GM21515 (cell line): ENCODE data around the gene RAB8B.

ENCODE experiments used
- ATAC-seq: cut with Tn5 transposase; IDR thresholded peaks from one replicate; pipeline ENCODE4 v1.9.1; 2021; ENCODE audit not compliant: unreplicated experiment

The RAB8B gene

DNA sequence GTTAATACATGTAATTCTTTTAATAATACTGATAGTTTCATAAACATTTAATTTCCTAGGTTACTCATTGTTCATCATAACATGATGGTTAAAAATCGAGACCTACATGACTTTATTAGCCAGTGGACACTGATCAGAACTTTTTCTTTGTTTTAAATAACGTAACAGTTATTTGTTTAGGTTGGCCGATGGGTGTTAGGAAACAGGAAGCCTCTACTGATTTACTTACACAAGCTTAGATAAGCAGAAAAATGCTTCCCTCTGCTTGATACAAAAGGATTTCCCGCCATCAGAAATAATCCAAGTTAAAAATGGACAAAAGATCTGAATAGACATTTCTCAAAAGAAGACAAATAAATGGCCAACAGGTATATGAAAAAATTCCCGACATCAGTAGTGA, 71.4 kb downstream of the RAB8B start:
- no peak for ATAC-seq

DNA sequence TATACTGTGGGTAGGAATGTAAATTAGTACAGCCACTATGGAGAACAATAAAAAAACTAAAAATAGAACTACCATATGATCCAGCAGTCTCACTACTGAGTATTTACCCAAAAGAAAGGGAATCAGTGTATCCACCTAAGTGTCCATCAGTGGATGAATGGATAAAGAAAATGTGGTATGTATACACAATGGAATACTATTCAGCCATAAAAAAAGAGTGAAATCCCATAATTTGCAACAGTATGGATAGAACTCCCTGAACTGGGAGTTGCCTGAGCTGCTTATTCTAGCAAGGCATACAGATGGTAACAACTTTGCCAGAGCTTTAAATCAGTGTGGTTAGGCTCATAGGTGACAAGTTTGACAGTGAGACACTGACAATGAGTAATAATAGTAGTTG, 71.9 kb downstream of the RAB8B start:
- no peak for ATAC-seq

- no peak for ATAC-seq
Observed at GRCh38 chr15:63263519-63263918, 74.1 kb downstream of the RAB8B start.

- no peak for ATAC-seq
Observed at GRCh38 chr15:63264688-63265293, 75.4 kb downstream of the RAB8B start.

GRCh38 chr15:63274427-63274826, 85.0 kb downstream of the RAB8B start:
- ATAC-seq: no peak

DNA sequence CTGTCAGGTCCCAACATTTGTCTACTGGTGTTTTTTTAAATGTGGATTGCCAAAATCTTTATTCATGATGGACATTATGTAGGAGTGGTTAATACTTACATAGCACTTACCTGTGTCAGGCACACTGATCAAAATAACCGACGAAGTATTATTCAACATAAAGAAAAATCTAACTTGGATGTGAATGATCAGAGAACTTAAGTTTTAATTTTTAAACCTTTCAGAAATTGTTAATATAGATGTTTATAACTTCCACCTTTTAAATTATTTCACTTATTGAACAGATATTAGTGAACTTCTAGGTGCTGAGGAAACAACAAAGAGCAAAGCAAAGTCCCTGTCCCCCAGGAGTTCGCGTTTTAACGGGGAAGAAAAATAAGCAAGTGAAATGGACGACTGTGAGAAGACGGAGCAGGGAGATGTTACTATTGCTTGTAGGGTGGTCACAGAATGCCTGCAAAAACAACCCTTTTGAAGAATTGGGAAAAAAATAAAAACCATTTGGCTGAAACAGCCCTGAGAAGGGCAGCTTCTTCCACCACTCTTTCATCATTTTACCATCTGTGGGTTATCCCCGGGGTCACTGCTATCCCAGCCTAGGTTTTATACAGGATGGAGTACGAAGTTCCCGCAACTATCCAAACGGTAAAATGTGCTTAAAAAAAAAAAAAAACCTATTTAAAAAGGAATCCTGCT, 87.1 kb downstream of the RAB8B start:
- no peak for ATAC-seq

- ATAC-seq: peak; percentile 82
Observed at GRCh38 chr15:63277038-63277892, 87.9 kb downstream of the RAB8B start, which contains the start of gene APH1B. APH1B (plus strand) TSS chr15:63277605; CDS start chr15:63277624, 19 bp downstream.

GRCh38 chr15:63277893-63278456, 88.6 kb downstream of the RAB8B start:
- ATAC-seq: no peak

DNA sequence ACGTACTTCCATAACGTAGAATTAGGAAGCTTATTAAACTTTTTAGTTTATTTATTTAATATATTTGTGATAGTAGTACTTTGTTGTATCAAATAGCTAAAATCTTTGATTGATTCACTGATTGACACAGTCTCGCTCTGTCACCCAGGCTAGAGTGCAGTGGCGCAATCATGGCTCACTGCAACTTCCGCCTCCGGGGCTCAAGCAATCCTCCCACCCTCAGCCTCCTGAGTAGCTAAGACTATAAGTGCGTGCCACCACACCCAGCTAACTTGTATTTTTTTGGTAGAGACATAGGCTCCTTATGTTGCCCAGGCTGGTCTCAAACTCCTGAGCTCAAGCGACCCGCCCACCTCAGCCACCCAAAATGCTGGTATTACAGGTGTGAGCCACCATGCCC, 93.7 kb downstream of the RAB8B start:
- ATAC-seq: no peak

DNA sequence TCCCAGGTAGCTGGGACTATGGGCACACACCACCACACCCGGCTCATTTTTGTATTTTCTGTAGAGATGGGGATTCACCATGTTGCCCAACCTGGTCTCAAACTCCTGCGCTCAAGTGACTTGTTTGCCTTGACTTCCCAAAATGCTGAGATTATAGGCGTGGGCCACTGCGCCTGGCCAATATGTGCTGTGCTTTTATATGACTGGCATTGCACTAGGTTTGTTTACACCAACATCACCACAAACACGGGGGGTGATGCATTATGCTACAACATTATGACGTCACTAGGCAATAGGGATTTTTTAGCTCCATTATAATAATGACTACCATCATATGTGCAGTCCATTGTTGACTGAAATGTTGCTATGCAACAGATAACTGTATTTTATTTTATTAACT, 94.9 kb downstream of the RAB8B start:
- ATAC-seq: no peak

DNA sequence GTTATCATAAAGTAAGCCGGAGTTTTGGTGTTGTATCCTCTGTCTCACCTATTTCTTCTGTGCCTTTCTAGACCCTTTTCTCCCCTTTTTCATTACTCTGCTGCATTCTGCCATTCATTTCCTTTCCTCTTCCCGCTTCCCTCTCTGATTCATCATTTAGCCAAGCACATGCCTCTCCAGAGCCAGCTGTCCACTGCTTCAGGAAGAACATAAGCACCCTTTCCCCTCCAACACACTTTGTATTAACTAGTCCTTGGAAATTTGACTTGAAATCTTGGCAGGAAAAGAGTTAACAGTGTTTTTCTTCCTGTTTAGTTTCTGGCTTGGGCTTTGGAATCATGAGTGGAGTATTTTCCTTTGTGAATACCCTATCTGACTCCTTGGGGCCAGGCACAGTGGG, 97.7 kb downstream of the RAB8B start:
- ATAC-seq: no peak

DNA sequence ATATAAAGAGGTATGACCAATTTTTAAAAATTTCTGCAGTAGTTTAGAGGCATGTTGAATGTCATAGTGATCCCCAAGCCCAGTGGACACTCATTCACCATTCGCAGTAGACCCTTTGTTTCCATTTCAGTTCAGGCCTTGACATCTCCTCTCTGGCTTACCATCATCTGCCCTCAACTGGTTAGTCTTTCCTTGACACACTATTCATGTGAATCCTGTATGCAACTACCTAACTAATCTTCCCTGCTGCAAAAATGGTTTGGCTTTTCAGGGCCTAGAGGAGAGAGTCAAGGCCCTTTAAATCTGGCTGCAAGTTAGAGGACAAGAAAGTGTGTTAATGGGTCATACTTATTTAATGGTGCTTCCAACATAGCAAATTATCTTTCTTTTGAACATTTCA, 98.9 kb downstream of the RAB8B start:
- ATAC-seq: no peak

DNA sequence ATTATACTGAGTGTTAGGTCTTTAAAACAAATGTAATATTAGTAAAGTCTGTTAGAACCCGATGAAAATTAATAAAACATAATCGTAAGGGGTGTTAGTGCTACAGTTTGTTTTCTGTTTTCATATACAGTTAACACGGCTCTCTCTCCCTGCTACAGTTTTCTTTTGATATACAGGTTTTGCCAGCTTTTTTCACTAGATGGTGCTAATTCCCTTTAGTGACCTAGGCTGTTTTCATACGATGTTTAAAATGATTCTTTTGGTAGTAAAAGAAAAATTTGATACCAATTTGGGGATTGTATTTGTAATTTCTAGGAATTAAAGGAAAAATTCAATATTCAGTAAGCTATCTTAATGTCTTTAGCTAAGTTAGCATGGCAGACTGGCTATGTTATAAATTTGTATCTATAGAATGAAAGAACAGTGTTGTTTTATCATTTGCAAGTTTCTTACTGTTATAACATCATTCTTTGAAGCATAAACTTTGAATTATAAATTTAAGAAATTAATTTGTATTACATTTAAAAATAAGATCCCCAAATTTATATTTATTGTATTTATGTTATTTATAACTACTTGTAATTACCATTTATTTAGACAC, 99.5 kb downstream of the RAB8B start:
- ATAC-seq: no peak

DNA sequence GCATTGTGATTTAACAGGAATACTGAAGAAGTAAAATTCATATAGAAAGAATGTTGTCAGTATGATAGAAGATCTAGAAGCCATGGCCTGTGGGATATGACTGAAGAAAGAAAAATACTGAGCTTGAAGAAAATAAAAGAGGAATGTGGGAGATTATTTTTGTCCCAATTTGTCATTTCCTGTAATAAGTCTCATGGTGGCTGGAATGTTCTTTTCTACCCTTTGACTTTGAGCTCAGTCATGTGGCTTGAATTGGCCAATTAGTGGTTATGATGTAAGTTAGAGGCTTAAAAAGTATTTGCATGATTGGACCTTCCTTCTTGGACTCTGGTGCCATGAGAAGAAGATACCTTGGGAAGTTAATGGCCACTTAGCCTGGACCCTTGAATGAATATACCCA, 102.1 kb downstream of the RAB8B start:
- ATAC-seq: no peak

DNA sequence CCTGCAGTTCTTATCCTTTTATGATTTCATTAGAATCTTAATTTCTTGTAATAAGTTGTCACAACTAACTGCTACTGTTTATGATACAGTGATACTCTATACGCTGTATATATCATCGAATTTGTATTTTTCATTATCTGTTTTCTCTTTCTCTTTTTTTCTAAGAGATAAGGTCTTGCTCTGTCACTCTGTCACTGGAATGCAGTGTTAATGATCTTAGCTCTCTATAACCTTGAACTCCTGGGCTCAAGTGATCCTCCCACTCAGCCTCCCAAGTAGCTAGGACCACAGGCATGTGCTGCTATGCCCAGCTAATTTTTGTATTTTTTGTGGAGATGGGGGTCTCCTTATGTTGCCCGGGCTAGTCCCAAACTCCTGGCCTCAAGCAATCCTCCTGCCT, 102.8 kb downstream of the RAB8B start:
- no peak for ATAC-seq

DNA sequence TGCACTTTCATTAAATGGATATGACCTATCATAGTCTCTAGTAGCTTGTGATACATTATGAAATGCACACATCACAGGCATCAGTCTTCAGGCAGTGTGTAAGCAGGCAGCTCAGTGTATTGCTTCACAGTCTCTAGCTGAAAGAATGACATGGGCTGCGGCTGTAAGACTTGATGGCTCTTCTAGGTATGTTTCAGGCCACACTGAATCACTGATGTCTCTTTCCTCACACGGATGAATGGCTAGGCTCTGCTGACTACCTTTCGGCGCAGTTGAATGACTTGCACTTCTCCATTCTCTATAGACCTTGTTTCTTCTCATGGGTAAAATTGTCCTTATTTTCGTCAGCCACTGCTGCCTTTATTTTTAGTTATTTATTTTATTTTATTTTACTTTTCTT, 103.4 kb downstream of the RAB8B start:
- ATAC-seq: no peak

- no peak for ATAC-seq
Observed at GRCh38 chr15:63294359-63294758, 105.0 kb downstream of the RAB8B start.

- ATAC-seq: no peak
Observed at GRCh38 chr15:63295341-63295740, 105.9 kb downstream of the RAB8B start.

GRCh38 chr15:63296195-63296594, 106.8 kb downstream of the RAB8B start:
- ATAC-seq: no peak

GRCh38 chr15:63299943-63300575, 110.7 kb downstream of the RAB8B start:
- ATAC-seq: no peak

- ATAC-seq: no peak
Observed at GRCh38 chr15:63301088-63301487, 111.7 kb downstream of the RAB8B start.
